Amniotic epithelial cell (primary cell): ENCODE measurements around the gene KIF5B.
"Not testable (repeated sequence)": the region's sequence is repeated elsewhere in the genome, so short reads cannot be mapped to it uniquely, and the experiment has no call there.

Source experiments
- DNase-seq: peaks from one replicate; pipeline ENCODE4 v3.0.0-alpha.2; 2010; ENCODE audit warnings: low read depth

The KIF5B gene

DNA sequence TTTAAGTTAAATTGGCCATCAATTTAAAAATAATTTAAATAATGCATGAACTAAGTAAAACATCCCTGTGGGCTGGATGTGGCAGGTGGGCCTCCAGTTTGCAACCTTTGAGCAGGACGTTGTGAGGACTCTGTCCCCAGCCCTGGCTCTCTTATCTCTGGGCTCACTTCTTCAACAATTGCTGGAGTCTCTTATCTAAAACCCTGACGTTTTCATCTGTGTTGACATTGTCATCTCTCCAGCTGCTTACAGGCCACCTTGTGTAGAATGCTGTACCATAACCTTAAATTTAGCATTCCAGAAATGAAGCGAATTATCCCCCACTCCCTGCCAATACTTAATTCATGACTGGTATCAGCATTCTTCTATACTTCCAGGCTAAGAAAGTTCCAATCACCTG lies 3.2 kb upstream of the KIF5B start:
- no peak for DNase-seq

DNA sequence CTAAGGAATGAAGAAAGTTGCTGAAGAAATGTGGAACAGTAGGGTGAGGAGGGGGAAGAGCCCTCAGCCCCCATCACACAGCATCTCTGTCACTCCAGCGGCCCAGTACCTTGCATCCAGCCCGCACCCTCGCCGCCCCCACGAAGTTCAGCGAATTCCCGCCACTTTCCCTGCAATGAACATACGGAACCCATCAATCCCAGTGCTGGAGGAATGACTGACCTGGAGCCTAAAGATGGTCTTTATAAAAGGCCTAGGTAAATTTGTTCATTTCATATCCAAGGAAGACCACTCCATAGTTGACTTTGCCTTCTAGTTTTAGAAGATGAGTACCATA lies 779 bp upstream of the KIF5B start:
- DNase-seq, result no peak

DNA sequence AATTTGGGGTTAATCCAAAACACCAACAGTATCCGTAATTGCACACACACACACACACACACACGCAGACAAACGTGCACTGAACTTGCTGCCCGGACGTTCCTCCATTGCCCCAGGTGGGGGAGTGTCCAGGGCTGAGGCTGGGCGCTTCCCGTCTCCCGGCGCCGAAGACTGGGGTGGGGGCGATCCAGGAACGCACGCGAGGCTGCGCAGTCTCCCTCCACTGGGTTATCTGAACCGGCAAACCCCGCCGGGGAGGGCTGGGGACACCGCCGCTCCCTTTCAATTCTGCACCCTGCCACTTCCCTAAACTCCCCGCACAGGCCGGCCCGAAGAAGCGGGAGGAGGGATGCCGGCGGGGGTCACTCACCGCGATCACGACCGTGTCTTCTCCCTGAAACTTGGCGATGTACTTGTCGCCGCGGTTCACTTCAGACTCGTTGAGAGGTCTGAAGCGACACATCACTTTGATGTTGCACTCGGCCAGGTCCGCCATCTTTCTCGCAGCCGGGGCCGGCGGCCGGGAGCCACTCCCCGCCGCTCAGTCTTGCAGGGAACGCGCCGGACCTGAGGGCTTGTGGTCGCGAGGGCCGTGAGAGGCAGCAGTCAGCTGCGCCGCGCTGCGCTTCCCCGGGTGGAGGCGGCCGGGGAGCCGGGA lies 618 bp downstream of the KIF5B start:
- DNase-seq, result peak; percentile 67

DNA sequence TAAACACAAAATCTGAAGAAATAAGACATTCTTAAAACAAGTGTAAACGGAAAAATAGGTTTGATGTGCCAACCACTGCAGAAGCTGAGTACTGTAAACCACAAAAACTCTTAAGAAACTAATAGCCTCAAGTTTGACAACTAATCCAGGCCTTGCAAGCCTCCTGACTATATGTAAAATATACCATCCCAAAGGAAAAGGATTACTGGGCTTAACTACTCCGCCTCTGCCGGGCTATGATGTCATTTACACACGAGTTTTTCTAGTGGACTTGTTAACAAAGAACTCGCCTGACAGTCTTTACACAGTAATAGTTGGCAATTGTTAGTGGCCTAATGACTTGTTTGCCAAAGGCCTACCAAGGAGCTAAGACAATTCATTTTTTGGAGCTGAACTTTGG lies 2.1 kb downstream of the KIF5B start:
- DNase-seq, result peak; percentile 92

DNA sequence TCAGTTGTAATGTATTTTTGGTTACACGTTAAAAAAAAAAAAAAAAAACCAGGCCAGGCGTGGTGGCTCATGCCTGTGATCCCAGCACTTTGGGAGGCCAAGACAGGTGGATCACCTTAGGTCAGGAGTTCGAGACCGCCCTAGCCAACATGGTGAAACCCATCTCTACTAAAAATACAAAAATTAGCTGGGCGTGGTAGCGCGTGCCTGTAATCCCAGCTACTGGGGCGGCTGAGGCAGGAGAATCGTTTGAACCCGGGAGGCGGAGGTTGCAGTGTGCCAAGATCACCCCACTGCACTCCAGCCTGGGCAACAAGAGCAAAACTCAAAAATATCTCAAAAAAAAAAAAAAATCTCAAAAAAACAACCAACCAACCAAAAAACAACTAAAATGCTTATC lies 2.8 kb downstream of the KIF5B start:
- DNase-seq, result not testable (repeated sequence)

DNA sequence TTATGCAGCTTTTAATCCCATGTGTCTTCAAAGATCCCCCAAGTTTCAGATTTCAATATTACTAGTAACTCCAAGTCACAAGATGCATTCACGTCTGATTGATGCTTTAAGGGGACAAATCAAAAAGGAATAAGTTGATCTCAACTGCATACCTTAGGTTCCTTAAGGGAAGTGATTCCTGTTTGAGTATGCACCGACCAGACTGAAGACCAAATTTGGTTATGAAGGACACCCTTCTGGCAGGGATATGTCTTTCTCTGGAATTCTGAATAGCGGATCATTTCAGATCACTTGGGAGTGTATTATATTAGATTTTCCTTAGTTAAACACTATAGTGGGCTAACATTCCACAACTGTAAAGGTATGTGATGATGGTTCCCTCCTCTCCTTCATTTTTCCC lies 4.3 kb downstream of the KIF5B start:
- no peak for DNase-seq

DNA sequence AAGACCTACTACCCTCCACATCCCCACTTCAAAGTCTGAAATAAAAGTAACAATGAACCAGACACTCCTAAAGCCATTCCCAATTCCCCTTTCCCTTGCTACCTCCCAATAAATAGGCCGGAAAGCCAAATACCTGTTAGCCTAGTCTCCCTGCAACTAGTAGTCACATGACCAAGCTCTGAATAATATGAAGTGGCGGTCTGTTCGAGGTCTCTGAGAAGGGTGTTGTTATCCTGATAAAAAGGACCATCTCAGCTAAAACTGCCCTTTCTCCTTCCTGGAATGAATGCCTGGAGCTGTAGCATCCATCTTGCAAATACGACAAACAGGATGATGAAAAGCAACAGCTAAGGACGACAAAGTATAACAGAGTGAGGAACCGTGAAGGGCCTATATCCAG lies 6.0 kb downstream of the KIF5B start:
- no peak for DNase-seq

DNA sequence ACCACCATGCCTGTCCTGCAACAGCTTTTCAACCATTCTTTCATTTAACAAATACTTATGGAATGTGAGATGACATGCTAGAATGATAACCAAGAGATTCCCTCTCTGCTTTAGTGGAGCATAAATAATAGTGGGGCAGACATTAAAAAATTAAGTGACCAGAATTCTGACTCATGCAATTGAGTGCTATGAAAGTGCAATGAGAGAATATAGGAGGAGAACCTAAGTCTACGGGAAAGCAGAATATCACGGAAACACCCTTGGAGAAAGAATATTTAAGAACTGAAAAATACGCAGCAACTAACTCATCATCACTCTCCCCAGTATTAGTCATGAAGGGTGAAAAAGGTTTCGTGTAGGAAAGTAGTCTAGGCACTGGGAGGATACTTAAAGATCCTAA lies 7.1 kb downstream of the KIF5B start:
- DNase-seq, result peak; percentile 63

DNA sequence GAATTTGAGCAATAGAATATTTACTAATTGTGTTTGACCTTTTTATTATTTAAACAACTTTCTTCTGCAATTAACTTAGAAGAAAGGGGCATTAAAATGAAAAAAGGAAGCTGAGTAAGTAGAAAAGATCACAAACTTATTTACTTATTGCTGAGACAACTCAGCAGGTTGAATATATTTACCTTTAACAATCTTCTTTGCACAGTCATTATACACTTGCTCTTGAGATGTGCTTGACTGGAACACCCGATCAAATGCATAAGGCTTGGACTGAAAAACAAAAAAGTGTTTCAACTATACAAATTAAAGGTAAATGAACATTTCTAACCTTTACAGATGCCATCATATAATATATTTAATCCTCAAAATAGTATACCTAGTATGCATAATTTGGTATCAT lies 7.9 kb downstream of the KIF5B start:
- DNase-seq, result no peak

DNA sequence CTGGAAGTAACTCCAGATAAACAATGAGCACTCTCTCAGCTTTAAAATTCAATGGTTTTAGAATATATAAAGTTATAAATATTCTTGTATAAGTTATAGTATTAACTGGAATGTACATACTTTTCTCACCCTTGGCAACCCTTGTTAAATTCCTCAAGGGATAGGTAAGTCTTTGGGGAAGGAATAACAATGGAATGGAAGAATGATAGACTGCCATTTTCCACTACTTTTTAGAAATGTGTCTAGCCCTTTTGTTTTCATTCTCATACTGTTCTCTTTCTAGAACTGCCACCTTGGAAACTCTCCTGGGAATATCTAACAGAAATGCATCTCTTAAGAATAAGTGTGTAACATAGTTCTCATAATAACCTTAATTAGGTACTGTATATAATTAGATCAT lies 8.3 kb downstream of the KIF5B start:
- DNase-seq, result no peak

DNA sequence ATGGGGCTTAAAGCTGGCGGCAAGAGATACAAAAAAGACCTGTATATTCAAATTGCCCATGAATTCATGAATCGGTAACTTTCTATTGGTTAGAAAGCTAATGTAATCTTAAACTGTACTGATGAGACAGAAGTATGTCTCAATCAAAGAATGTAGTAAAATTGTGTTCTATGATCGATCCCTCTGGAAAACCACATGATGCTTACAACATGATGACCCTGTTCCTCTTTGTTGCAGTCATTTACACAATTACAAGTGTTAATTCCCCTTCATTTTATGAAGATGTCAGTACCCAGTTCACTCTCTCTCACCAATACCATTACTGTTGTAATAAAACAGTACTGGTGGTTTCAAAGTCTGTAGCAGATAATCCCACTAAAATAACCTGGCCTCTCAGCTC lies 10.1 kb downstream of the KIF5B start:
- DNase-seq, result no peak

DNA sequence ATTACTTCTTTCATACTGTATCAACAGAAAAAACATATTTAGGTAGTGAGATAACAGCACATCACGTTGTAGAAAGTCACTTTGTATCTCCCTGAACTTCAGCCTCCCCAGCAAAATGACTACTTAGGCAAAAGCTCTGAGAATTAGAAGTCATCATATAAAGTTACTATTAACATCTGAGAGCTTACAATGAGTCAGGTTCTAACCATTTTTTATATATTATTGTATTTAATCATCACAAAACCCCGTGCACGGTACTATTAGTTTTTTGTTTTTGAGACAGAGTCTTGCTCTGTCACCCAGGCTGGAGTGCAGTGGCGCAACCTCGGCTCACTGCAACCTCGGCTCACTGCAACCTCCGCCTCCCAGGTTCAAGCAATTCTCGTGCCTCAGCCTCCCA lies 13.5 kb downstream of the KIF5B start:
- DNase-seq, result peak; percentile 61

DNA sequence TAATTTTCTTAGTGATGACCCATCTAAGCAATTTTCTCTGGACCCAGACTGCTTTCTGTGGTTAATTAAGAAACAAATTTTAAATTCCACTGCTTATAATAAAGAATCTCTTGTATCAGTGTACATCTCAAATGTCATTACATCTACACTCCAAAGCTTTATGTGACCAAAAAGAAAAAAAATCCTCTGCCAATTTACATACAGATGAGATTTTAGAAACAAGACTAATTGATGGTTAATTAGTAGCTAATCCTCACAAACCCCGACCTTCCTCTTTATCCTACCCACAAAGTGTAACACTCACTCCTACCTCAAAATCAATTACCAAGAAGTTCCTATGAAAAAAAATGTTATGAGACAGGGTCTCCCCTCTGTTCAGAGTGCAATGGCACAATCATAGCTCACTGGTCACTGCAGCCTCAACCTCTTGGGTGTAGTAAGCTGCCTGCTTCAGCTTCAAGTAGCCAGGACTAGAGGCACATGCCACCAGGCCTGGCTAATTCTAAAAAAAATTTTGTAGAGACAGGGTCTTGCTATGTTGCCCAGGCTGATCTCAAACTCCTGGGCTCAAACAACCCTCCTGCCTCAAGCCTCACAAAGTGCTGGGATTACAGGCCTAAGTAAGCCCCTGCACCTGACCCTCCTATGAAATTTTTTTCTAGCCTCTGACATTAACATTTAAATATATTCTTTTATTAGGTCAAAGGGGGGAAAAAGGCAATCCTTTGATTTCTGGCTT lies 14.8 kb downstream of the KIF5B start:
- DNase-seq, result no peak

DNA sequence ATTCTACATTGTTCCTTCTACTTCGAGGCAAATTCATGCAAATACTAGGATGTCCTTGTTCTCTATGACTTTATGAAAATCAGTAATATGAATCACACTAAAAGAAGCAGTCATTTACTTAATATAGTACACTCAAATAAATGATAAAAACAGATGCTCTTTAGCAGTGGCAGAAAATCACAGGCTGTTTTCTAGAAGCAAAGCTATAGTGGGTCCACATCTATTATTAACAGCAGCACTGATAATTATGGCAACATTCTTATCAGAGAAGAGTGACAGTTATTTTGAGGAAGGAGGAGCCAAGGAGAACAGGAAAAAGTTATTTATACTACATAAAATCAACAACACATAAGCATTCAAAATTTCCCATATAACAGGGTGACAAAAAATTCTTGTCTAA lies 16.5 kb downstream of the KIF5B start:
- no peak for DNase-seq

DNA sequence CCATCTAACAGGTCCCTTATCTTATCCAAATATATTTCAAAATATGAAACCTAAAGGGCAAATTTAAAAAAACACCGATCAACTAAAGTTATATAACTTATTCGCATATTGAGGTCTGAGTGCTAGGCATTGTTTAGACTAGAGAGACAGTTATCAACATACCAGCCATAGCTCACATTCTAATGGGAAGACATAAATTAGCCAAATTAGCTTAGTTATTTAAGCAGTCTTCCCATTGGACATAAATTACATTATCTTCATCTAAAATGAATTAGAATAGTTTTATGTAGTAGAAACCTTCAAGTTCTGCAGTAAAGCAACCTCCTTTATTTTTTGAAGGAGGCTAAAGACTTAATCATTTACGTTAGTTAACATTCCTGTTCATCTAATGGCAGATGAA lies 17.4 kb downstream of the KIF5B start:
- peak; percentile 58 for DNase-seq

DNA sequence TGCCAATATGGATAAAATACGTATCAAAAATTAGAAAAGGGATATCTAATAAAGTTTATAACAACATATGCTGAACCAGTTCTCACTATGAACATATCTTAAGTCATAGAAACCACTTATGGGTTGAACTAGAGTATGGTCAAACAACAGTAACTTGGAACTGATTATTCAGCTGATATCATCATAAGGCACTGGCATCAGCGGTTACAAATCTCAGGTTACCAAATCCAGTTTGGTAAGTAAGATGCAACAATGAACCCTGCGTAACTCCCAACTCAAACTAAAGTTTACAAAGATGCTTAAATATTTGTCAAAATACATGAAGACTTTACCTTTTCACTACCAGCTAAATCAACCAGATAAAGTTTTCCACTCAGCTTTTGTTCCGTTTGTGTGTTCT lies 19.3 kb downstream of the KIF5B start:
- no peak for DNase-seq

DNA sequence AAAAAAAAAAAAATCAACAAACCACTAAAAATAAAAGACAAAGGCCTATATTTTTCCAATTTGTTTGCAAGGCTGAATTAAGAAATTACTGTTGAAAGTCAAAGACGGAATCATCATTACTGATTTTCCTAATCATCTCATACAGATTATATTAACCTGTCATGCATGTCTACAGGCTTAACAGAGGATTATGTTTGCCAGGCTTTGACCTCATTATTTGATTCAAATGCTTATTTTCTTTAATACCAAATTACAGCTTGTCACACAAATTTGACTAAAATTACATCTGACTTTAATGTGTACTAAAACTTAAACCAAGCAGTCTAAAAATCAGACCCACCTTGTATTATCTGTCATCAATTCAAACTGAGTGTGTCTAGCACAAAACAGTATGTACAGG lies 21.2 kb downstream of the KIF5B start:
- DNase-seq, result no peak

DNA sequence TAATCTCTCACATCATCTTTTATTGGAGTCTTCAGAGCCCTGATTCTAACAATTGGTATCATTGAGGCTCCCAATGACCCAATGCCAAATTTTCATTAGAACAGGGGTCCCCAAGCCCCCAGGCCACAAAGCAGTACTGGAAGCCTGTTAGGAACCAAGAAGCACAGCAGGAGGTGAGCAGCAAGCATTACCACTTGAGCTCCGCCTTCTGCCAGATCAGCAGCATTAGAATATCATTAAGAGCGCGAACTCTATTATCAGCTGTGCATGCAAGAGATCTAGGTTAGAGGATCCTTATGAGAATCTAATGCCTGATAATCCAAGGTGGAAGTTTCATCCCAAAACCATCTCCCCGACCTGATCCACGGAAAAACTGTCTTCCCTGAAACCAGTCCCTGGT lies 23.1 kb downstream of the KIF5B start:
- no peak for DNase-seq

DNA sequence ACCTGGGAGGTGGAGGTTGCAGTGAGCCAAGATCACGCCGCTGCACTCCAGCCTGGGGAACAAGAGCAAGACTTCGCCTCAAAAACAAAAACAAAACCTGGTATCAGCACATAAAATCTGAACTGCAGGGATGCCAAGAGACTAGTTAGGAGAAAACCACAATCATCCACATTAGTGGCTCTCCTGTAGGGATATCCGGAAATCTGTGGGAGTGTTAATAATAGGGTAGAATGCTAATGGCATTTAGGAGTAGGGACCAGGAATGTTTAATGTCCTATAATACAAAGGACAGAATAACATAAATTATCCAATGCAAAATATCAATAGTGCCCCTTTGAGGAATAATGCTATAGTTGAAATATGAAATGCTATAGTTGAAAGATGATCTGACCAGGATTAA lies 24.3 kb downstream of the KIF5B start:
- no peak for DNase-seq

DNA sequence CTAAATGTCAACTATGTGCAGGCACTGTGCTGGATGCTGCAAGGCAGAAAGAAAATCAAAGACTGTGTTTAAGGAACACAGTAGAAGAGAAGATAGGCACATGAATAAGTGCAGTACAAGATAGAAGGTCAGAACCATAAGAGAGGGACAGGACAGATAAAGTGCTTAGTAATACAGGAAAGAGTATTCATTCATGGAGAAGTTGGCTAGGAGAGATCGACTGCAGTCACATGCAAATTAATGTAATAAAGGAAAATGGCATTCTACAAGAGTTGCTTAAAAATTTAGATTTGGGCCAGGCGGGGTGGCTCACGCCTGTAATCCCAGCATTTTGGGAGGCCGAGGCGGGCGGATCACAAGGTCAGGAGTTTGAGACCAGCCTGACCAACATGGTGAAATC lies 24.8 kb downstream of the KIF5B start:
- DNase-seq, result no peak

DNA sequence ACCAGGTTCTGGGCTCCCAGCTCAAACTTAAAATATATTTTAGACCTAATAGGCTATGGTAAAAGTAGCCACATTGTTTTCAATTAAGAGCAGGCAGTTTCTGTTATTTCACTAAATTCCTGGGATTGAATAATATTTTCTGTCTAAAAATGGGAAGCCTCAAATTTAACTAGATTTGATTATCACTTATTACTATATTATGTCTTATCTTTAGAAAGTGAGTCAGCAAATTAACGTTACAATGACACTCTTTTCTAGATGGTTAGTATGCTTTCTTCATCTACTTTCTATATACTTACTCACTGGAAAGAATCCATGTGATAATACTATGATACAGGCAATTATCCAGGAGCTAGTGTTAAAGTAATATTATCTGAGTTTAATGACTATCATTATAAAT lies 27.5 kb downstream of the KIF5B start:
- no peak for DNase-seq

DNA sequence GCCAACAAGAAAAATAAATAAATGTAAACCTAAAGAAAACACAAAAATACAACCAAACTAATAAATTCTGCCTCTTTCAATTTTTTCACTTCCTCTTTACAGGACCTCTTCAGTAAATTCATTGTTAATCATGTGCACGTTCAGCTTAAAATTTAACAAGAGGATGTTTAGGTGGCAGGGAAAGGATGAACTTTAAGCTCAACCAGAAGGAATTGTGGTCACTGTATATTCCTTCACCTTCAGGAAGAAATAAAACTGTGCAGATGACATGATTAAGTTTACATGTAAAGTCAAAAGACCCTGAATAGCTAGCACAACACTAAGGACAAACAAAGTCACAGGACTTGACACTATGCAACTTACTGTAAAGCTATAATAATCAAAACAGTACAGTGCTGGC lies 33.0 kb downstream of the KIF5B start:
- no peak for DNase-seq

DNA sequence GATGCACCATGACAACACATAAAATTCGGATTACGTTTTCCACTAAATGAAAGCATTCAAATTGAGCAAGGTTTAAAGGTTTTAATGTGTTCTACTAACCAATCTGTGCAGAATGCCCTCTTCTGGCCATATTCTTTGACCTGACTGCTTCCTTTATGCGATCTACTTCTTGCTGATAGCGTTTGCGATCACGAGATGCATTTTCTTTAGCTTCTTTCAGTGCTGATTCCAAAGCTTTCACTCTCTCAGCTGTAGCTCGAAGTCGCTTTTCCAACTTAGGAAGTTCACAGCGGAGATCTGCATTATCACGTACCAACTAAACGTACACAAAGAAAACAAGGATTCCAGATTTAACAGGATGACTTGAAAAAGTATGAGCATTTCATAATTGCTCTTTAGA lies 39.2 kb downstream of the KIF5B start:
- DNase-seq, result no peak

DNA sequence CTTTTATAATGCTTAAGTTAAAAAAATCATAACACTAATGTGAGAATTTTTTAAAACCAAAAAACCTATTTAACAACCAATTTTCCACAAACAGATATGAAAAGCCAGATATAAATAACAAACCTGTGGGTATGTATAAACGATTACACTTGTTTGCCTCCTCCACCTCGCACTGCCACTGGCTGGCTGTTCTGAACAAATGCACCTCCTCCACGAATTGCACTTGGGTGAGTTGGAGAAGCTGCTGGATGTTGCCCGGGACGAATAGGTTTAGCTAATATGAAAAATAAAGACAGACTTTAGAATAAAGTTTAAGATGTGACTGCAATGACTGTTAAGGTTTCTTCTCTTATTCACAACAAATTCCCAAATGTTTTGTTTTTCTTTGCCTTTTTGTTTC lies 40.8 kb downstream of the KIF5B start:
- DNase-seq, result no peak
